Osteoblast (primary cell): Measurements from ENCODE around the gene MIAT. TPM values are rescaled to one million over a fixed set of nuclear protein-coding genes. Genes with fewer than 3 reads are reported as not detected.
A peak's percentile ranks its signal among the peaks of the same experiment; 100 is the strongest.

Experiments used
- DNase-seq: peaks from one replicate; pipeline ENCODE4 v3.0.0; 2011; ENCODE audit warnings: low spot score, mixed read lengths; ENCODE audit not compliant: insufficient read length; ENCODE audit errors: missing footprints
- H2AFZ ChIP-seq: 2 replicates; pipeline ENCODE4 v1.6.0; 2011; ENCODE audit warnings: mild to moderate bottlenecking, low read length
- H3K27ac ChIP-seq: 2 replicates; pipeline ENCODE4 v1.5.1; 2011; ENCODE audit warnings: mild to moderate bottlenecking, low read depth, low read length, moderate library complexity
- H3K27me3 ChIP-seq: 2 replicates; pipeline ENCODE4 v1.6.0; 2012; ENCODE audit warnings: mild to moderate bottlenecking, control low read depth, inconsistent platforms, low read length, moderate library complexity; ENCODE audit not compliant: insufficient read depth
- H3K36me3 ChIP-seq: 2 replicates; pipeline ENCODE4 v1.5.1; 2011; ENCODE audit warnings: mild to moderate bottlenecking, low read length, control low read depth, moderate library complexity; ENCODE audit not compliant: insufficient read depth
- H3K4me1 ChIP-seq: 2 replicates; pipeline ENCODE4 v1.5.1; 2011; ENCODE audit warnings: mild to moderate bottlenecking, low read length, control low read depth, moderate library complexity; ENCODE audit not compliant: insufficient read depth
- H3K4me2 ChIP-seq: 2 replicates; pipeline ENCODE4 v1.6.0; 2011; ENCODE audit warnings: mild to moderate bottlenecking, low read length; ENCODE audit not compliant: insufficient read depth
- H3K4me3 ChIP-seq: fragments of 200-600 bp; sonication (generic); 3 replicates; pipeline ENCODE4 v1.5.1; 2012; ENCODE audit warnings: mild to moderate bottlenecking, low read length, inconsistent platforms; ENCODE audit not compliant: insufficient read depth
- H3K79me2 ChIP-seq: 2 replicates; pipeline ENCODE4 v1.6.0; 2012; ENCODE audit warnings: mild to moderate bottlenecking, low read length, control low read depth, inconsistent platforms; ENCODE audit not compliant: insufficient read depth
- H3K9me3 ChIP-seq: 2 replicates; pipeline ENCODE4 v1.5.1; 2011; ENCODE audit warnings: low read depth, low read length, control low read depth
- H4K20me1 ChIP-seq: 2 replicates; pipeline ENCODE4 v1.6.0; 2012; ENCODE audit warnings: mild to moderate bottlenecking, low read length, control low read depth; ENCODE audit not compliant: insufficient read depth
- CTCF ChIP-seq: IDR thresholded peaks from 2 replicates; pipeline ENCODE4 v1.5.1; 2011; ENCODE audit warnings: mild to moderate bottlenecking, low read depth, low read length, moderate library complexity; ENCODE audit errors: extremely low read depth
- total RNA-seq: library from RNA; depleted of rRNA; stranded (reverse); fragments of >200 nt; gene quantifications from 2 replicates; pipeline ENCODE4 v1.2.3, GENCODE V29; 2012

MIAT gene
- total RNA-seq, 1 donor, result 1.8 TPM

DNA sequence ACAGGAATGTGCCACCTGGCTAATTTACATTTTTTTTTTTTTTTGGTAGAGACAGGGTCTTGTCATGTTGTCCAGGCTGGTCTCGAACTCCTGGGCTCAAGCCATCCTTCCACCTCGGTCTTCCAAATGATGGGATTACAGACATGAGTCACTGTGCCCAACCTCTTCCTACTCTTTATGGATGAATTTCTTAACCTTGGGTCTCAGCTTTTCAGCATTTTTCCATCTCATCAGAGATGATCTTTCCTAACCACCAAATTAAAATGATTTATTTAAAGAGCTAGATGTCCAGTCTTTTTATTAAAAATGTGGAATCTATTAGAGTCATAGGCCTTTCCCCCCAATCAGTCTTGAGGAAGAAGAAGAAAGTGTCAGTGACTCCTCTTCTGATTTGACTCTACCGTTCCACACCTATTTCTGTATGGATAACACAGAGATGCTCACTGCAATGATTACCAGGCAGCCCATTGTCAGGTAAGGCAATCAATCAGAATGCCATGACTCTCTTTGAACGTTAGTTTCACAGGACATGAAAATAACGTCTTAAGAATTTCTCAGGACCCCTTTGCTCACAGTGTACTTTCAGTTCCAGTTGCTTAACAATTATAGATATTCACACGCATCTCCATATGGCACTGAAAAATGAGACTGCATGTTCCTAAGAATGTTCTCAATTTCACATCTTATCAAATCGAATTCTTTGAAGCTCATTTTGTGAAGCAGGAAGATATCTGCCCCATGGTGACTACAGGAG, 51.0 kb downstream of the MIAT start:
- no peak overlapping the region for H3K27ac ChIP-seq
- no peaks in the 10 kb centered on the region for H3K79me2 ChIP-seq
- peaks cover 27% of the 10 kb centered on the region for H3K4me1 ChIP-seq
- H3K4me2 ChIP-seq, result no peak overlapping the region
- no peak overlapping the region for H2AFZ ChIP-seq
- no peaks in the 10 kb centered on the region for H3K9me3 ChIP-seq
- no peaks in the 10 kb centered on the region for H3K27me3 ChIP-seq
- H3K36me3 ChIP-seq, result no peaks in the 10 kb centered on the region
- TF ChIP-seq CTCF, result no peak
- H3K4me3 ChIP-seq, result no peak overlapping the region
- no peak for DNase-seq
- no peaks in the 10 kb centered on the region for H4K20me1 ChIP-seq

GRCh38 chr22:26709617-26710390, 52.4 kb downstream of the MIAT start:
- Histone ChIP-seq H3K4me3 (peak overlapping the region; percentile 24), H3K9me3 (no peaks in the 10 kb centered on the region), H2AFZ (peak overlapping the region; percentile 36), H3K36me3 (no peaks in the 10 kb centered on the region), H3K4me1 (peaks cover 39% of the 10 kb centered on the region), H3K27ac (peak overlapping the region; percentile 90), H3K79me2 (no peaks in the 10 kb centered on the region), H3K27me3 (no peaks in the 10 kb centered on the region), H3K4me2 (peak overlapping the region; percentile 53), H4K20me1 (no peaks in the 10 kb centered on the region)
- no peak for TF ChIP-seq CTCF
- peak; percentile 58 for DNase-seq

GRCh38 chr22:26711205-26711963, 54.0 kb downstream of the MIAT start:
- H3K27ac ChIP-seq, result no peak overlapping the region
- TF ChIP-seq CTCF, result no peak

GRCh38 chr22:26712158-26712557, 54.8 kb downstream of the MIAT start:
- H2AFZ ChIP-seq, result no peak overlapping the region
- no peak overlapping the region for H3K27ac ChIP-seq
- no peak for TF ChIP-seq CTCF
- H4K20me1 ChIP-seq, result no peaks in the 10 kb centered on the region
- peaks cover 39% of the 10 kb centered on the region for H3K4me1 ChIP-seq
- H3K9me3 ChIP-seq, result no peaks in the 10 kb centered on the region
- H3K4me3 ChIP-seq, result no peak overlapping the region
- no peak for DNase-seq
- H3K36me3 ChIP-seq, result no peaks in the 10 kb centered on the region
- no peaks in the 10 kb centered on the region for H3K79me2 ChIP-seq
- no peaks in the 10 kb centered on the region for H3K27me3 ChIP-seq
- no peak overlapping the region for H3K4me2 ChIP-seq

More at GRCh38 chr22:26711205-26711963, 54.0 kb downstream of the MIAT start:
- H3K4me3 ChIP-seq, result no peak overlapping the region
- H2AFZ ChIP-seq, result no peak overlapping the region
- H3K79me2 ChIP-seq, result no peaks in the 10 kb centered on the region
- H4K20me1 ChIP-seq, result no peaks in the 10 kb centered on the region
- H3K9me3 ChIP-seq, result no peaks in the 10 kb centered on the region
- H3K27me3 ChIP-seq, result no peaks in the 10 kb centered on the region
- H3K4me1 ChIP-seq, result peaks cover 39% of the 10 kb centered on the region
- no peaks in the 10 kb centered on the region for H3K36me3 ChIP-seq
- no peak overlapping the region for H3K4me2 ChIP-seq
- no peak for DNase-seq
